Measurements from ENCODE around the gene SOX6. TPM values are rescaled to one million over a fixed set of nuclear protein-coding genes. Genes with fewer than 3 reads are reported as not detected.

Gene SOX6
- total RNA-seq, 1 experiment from 2014 or later: not detected

GRCh38 chr11:16352707-16353106, 3.6 kb downstream of the SOX6 start:
- no peak overlapping the region for H4K91ac ChIP-seq (ENCODE audit: insufficient read length, low read depth, low read length)
- no peaks in the 10 kb centered on the region for H3K9me3 ChIP-seq (ENCODE audit: control insufficient read depth, low read depth, low read length)
- no peak overlapping the region for H2BK12ac ChIP-seq (ENCODE audit: insufficient read length, low read depth, low read length)
- H3K4me3 Mint-ChIP-seq: no peak overlapping the region
- H3K23me2 ChIP-seq (ENCODE audit: insufficient read length, low read depth, low read length, poor library complexity, severe bottlenecking): no peaks in the 10 kb centered on the region
- TF ChIP-seq CTCF (conservative IDR thresholded peaks at IDR 0.05): no peak
- H3K36me3 Mint-ChIP-seq (ENCODE audit: insufficient read depth in 1 of 3, low read depth in 3 of 3): no peaks in the 10 kb centered on the region
- H3K27me3 Mint-ChIP-seq (ENCODE audit: low read depth): peaks cover 18% of the 10 kb centered on the region
- H3K27ac ChIP-seq (ENCODE audit: insufficient read length, low read depth, low read length): no peak overlapping the region
- H2BK5ac ChIP-seq (ENCODE audit: insufficient read length, low read length): no peak overlapping the region
- no peak overlapping the region for H2BK15ac ChIP-seq (ENCODE audit: low read depth, low read length)
- no peaks in the 10 kb centered on the region for H3K79me1 ChIP-seq (ENCODE audit: insufficient read depth, low read depth, low read length, poor library complexity, severe bottlenecking)
- H3K9me3 Mint-ChIP-seq: no peaks in the 10 kb centered on the region
- H3K23ac ChIP-seq (ENCODE audit: insufficient read length, low read depth, low read length): no peak overlapping the region
- no peak overlapping the region for H3K4ac ChIP-seq (ENCODE audit: low read depth, low read length)
- H4K20me1 ChIP-seq (ENCODE audit: control insufficient read depth, insufficient read depth, insufficient read length): no peaks in the 10 kb centered on the region
- H3K14ac ChIP-seq (ENCODE audit: insufficient read depth, low read length): no peak overlapping the region
- no peak overlapping the region for H2AFZ ChIP-seq (ENCODE audit: low read length)
- no peak overlapping the region for H4K5ac ChIP-seq (ENCODE audit: insufficient read length, low read depth, low read length)
- H3T11ph ChIP-seq (ENCODE audit: low read length): no peak overlapping the region
- no peaks in the 10 kb centered on the region for H3K27me3 ChIP-seq (ENCODE audit: insufficient read depth, low read length)
- no peak for DNase-seq
- peaks cover 3% of the 10 kb centered on the region; the same call in 1 of the 2 replicates for H3K4me1 ChIP-seq (ENCODE audit: insufficient read depth, low read length)
- H3K4me2 ChIP-seq (ENCODE audit: insufficient read depth, insufficient read length, low read length): no peak overlapping the region
- no peak overlapping the region for H4K8ac ChIP-seq (replicated peaks; ENCODE audit: insufficient read length, low read depth, low read length)
- H3K27ac Mint-ChIP-seq: no peak overlapping the region
- no peak overlapping the region for H3K56ac ChIP-seq (ENCODE audit: insufficient read length, low read depth, low read length)
- no peak overlapping the region for H3K9ac ChIP-seq (ENCODE audit: extremely low read depth, insufficient read length, low read length)
- no peak overlapping the region for H2BK120ac ChIP-seq (ENCODE audit: low read depth, low read length, poor library complexity, severe bottlenecking)
- peaks cover 15 to 17% of the 10 kb centered on the region in 2 experiments for H3K4me1 Mint-ChIP-seq
- no peaks in the 10 kb centered on the region for H3K79me2 ChIP-seq (ENCODE audit: insufficient read depth, low read length)
- no peak overlapping the region for H3K18ac ChIP-seq (ENCODE audit: insufficient read length, low read depth, low read length)
- no peak overlapping the region for H2AK5ac ChIP-seq (ENCODE audit: insufficient read length, low read length)
- no peak overlapping the region for H2BK20ac ChIP-seq (ENCODE audit: low read depth, low read length, poor library complexity, severe bottlenecking)
